B cell (primary cell): ENCODE measurements around the gene HOXD8. TPM values are rescaled to one million over a fixed set of nuclear protein-coding genes. Genes with fewer than 3 reads are reported as not detected.
A peak's percentile ranks its signal among the peaks of the same experiment; 100 is the strongest.

Experiments
- ATAC-seq: fragments of 200-7000 bp; cut with Tn5 transposase; one replicate; pipeline ENCODE4 v1.10.0; 2021; ENCODE audit warnings: low read depth, mild to moderate bottlenecking, moderate number of reproducible peaks, moderate library complexity
- CTCF ChIA-PET: fragments of 350-600 bp; sonication (Branson Sonifier 250); formaldehyde crosslinking; loops from one replicate; lab custom pipeline; 2021; ENCODE audit warnings: antibody characterized with exemption, inconsistent platforms; lab: Charles Lee
- POLR2A ChIA-PET: fragments of 350-600 bp; sonication (Branson Sonifier 250); formaldehyde crosslinking; loops from one replicate; lab custom pipeline; 2021; ENCODE audit warnings: antibody characterized with exemption; lab: Charles Lee
- DNase-seq: peaks from one replicate; pipeline ENCODE4 v3.0.0; 2013
- H2AFZ ChIP-seq: 2 replicates; pipeline ENCODE4 v1.6.1; 2012; ENCODE audit warnings: mild to moderate bottlenecking, low read depth, low read length; ENCODE audit not compliant: insufficient read depth, poor library complexity, severe bottlenecking
- H3K27ac ChIP-seq, 2 donors: 1 replicate in 1 of 2; 2 replicates in 1 of 2; pipeline ENCODE4 v1.5.1; 2012 to 2013; ENCODE audit warnings: low read length in 2 of 2, mild to moderate bottlenecking in 2 of 2, moderate library complexity in 1 of 2
- H3K27me3 ChIP-seq, 4 experiments: fragments of 200-600 bp in 1 of 4; sonication (generic) in 1 of 4; replicated peaks in 1 of 4; 1 replicate in 2 of 4; 2 replicates in 2 of 4; pipeline versions ENCODE4 v1.6.1 to v1.7.0; 2013 to 2016; ENCODE audit warnings: low read length in 3 of 4, mild to moderate bottlenecking in 2 of 4, mixed read lengths in 1 of 4, moderate library complexity in 1 of 4; ENCODE audit not compliant: insufficient read depth in 4 of 4, control insufficient read depth in 3 of 4; ENCODE audit errors: control extremely low read depth in 1 of 4
- H3K36me3 ChIP-seq, 2 experiments: replicated peaks in 1 of 2; 1 replicate in 1 of 2; 2 replicates in 1 of 2; pipeline versions ENCODE4 v1.6.1 to v1.7.1; 2013; ENCODE audit warnings: low read length in 1 of 2; ENCODE audit not compliant: insufficient read depth in 2 of 2, control insufficient read depth in 1 of 2; ENCODE audit errors: control extremely low read depth in 1 of 2, extremely low read depth in 1 of 2
- H3K4me1 ChIP-seq, 2 donors: fragments of 200-600 bp in 1 of 2; sonication (generic) in 1 of 2; 1 replicate in 1 of 2; 2 replicates in 1 of 2; pipeline versions ENCODE4 v1.5.1 to v1.6.1; 2013 to 2017; ENCODE audit warnings: low read length in 2 of 2; ENCODE audit not compliant: control insufficient read depth in 2 of 2, insufficient read depth in 2 of 2
- H3K4me2 ChIP-seq: replicated peaks from 2 replicates; pipeline ENCODE3; 2012; ENCODE audit warnings: mild to moderate bottlenecking, low read depth, low read length; ENCODE audit not compliant: poor library complexity, severe bottlenecking
- H3K4me3 ChIP-seq, 5 experiments: fragments of 200-600 bp in 1 of 5; sonication (generic) in 1 of 5; 1 replicate in 3 of 5; 2 replicates in 2 of 5; pipeline versions ENCODE4 v1.5.1 to v1.7.0; 2011 to 2016; ENCODE audit warnings: low read length in 4 of 5, mild to moderate bottlenecking in 4 of 5, low read depth in 2 of 5, control low read depth in 1 of 5, moderate library complexity in 1 of 5; ENCODE audit not compliant: insufficient read depth in 1 of 5; ENCODE audit errors: control extremely low read depth in 1 of 5, extremely low read depth in 1 of 5
- H3K79me2 ChIP-seq: fragments of 200-600 bp; sonication (generic); one replicate; pipeline ENCODE4 v1.6.0; 2016; ENCODE audit warnings: low read length; ENCODE audit not compliant: control insufficient read depth, insufficient read depth
- H3K9ac ChIP-seq: fragments of 200-600 bp; sonication (generic); 2 replicates; pipeline ENCODE4 v1.6.1; 2017; ENCODE audit warnings: mild to moderate bottlenecking, low read length, moderate library complexity
- H3K9me3 ChIP-seq, 3 donors: one replicate each; pipeline versions ENCODE4 v1.6.1 to v1.7.1; 2013; ENCODE audit warnings: low read length in 2 of 3; ENCODE audit not compliant: control insufficient read depth in 2 of 3, insufficient read depth in 1 of 3; ENCODE audit errors: control extremely low read depth in 1 of 3
- H4K20me1 ChIP-seq: 2 replicates; pipeline ENCODE4 v1.6.0; 2012; ENCODE audit warnings: mild to moderate bottlenecking, low read length; ENCODE audit not compliant: insufficient read depth, control insufficient read depth, poor library complexity, severe bottlenecking
- H3K27ac Mint-ChIP-seq: one replicate; pipeline ENCODE4 v1.8.0; 2021; ENCODE audit warnings: mixed read lengths
- H3K27me3 Mint-ChIP-seq: one replicate; pipeline ENCODE4 v1.8.0; 2021; ENCODE audit warnings: mixed read lengths
- H3K4me1 Mint-ChIP-seq: one replicate; pipeline ENCODE4 v1.8.0; 2021; ENCODE audit warnings: mixed read lengths
- H3K4me3 Mint-ChIP-seq: one replicate; pipeline ENCODE4 v1.8.0; 2021; ENCODE audit warnings: mixed read lengths
- H3K9me3 Mint-ChIP-seq: one replicate; pipeline ENCODE4 v1.8.0; 2022; ENCODE audit warnings: mixed read lengths; ENCODE audit not compliant: insufficient read depth
- EZH2 ChIP-seq: IDR thresholded peaks from 2 replicates; pipeline ENCODE4 v1.6.1; 2012; ENCODE audit warnings: borderline replicate concordance, low read depth, mild to moderate bottlenecking, moderate library complexity, low read length; ENCODE audit not compliant: insufficient read depth, poor library complexity, severe bottlenecking
- WGBS: methylation state at CpG from one replicate; pipeline ENCODE4 v1.1.5; 2013; ENCODE audit warnings: missing lambda C conversion rate; ENCODE audit not compliant: insufficient coverage; 5-methylcytosine and 5-hydroxymethylcytosine counted together
- intact Hi-C: fragments of 100-400 bp; cut with micrococcal nuclease; formaldehyde crosslinking; loops from one replicate; pipeline ENCODE4 v1.10.0; 2022
- polyA plus RNA-seq: library from polyadenylated mRNA; depleted of rRNA; stranded (reverse); fragments of >200 nt; gene quantifications from 2 replicates; pipeline ENCODE4 v1.2.3, GENCODE V29; 2012
- total RNA-seq, 2 donors: library from RNA; stranded (reverse); fragments of 120-200 nt in 1 of 2; gene quantifications; 1 replicate in 1 of 2; 2 replicates in 1 of 2; pipeline versions ENCODE4 v1.2.3 to v1.2.4, GENCODE V29; 2013 to 2022
- TF ChIP-seq, protein P1 (sequence below): fragments of 200-600 bp; IDR thresholded peaks from one replicate; pipeline ENCODE4 v1.8.0; 2022; ENCODE audit warnings: antibody characterized with exemption, mild to moderate bottlenecking

Gene HOXD8
- total and polyA plus RNA-seq, 2 donors (not counting 1 experiment from before 2014, with no cell fraction given): not detected

GRCh38 chr2:176105078-176105729 lies 24.3 kb upstream of the HOXD8 start:
- Histone ChIP-seq H3K27ac (no peak overlapping the region), H3K36me3 (no peaks in the 10 kb centered on the region), H3K79me2 (no peaks in the 10 kb centered on the region), H3K4me1 (peaks cover 3 to 36% of the 10 kb centered on the region in 2 donors), H2AFZ (no peak overlapping the region), H3K9ac (no peak overlapping the region), H3K27me3 (peaks cover 0 to 91% (median 56%) of the 10 kb centered on the region in 4 experiments), H3K4me3 (no peak overlapping the region), H4K20me1 (no peaks in the 10 kb centered on the region), H3K9me3 (peaks cover 0 to 47% (median 0%) of the 10 kb centered on the region in 3 donors), H3K4me2 (no peak overlapping the region)
- Mint-ChIP-seq H3K4me3 (peak overlapping the region; percentile 5), H3K4me1 (peaks cover 11% of the 10 kb centered on the region), H3K9me3 (peaks cover 2% of the 10 kb centered on the region), H3K27ac (no peak overlapping the region), H3K27me3 (peaks cover 82% of the 10 kb centered on the region)
- no peak for TF ChIP-seq EZH2
- TF ChIP-seq, protein P1, sequence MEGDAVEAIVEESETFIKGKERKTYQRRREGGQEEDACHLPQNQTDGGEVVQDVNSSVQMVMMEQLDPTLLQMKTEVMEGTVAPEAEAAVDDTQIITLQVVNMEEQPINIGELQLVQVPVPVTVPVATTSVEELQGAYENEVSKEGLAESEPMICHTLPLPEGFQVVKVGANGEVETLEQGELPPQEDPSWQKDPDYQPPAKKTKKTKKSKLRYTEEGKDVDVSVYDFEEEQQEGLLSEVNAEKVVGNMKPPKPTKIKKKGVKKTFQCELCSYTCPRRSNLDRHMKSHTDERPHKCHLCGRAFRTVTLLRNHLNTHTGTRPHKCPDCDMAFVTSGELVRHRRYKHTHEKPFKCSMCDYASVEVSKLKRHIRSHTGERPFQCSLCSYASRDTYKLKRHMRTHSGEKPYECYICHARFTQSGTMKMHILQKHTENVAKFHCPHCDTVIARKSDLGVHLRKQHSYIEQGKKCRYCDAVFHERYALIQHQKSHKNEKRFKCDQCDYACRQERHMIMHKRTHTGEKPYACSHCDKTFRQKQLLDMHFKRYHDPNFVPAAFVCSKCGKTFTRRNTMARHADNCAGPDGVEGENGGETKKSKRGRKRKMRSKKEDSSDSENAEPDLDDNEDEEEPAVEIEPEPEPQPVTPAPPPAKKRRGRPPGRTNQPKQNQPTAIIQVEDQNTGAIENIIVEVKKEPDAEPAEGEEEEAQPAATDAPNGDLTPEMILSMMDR: no peak
- ChIA-PET CTCF (no interaction called here), POLR2A (no interaction called here)
- no peak for DNase-seq
- intact Hi-C loops: no loop called here
- WGBS: 14% methylated on average over 24 of the region's 25 CpGs
- no peak for ATAC-seq
